ENCODE data around the gene SENP3. TPM values are rescaled to one million over a fixed set of nuclear protein-coding genes. Genes with fewer than 3 reads are reported as not detected.

Gene SENP3
- total and polyA plus RNA-seq, 2 of the 13 experiments (the other 11 are each of a cell fraction or from before 2014, with no cell fraction given) = 55.8 to 75.4 TPM

- TF ChIP-seq ZFP41 (CRISPR knock-in tag; IDR thresholded peaks at IDR 0.05; ENCODE audit: borderline replicate concordance) (peak; percentile 57; the same call in 1 of the 2 replicates), SMARCC2 (IDR thresholded peaks at IDR 0.05) (no peak), RBM22 (optimal IDR thresholded peaks at IDR 0.05; ENCODE audit: low read length) (no peak), HCFC1 (IDR thresholded peaks at IDR 0.05; ENCODE audit: low read depth, low read length) (peak; percentile 45; the same call in 1 of the 2 replicates), SP2 (CRISPR knock-in tag; IDR thresholded peaks at IDR 0.05) (peak; percentile 50; the same call in 1 of the 2 replicates), DRAP1 (CRISPR knock-in tag; IDR thresholded peaks at IDR 0.05) (peak; percentile 80), ZNF275 (CRISPR knock-in tag; IDR thresholded peaks at IDR 0.05; ENCODE audit: borderline replicate concordance) (peak; percentile 74; the same call in 1 of the 2 replicates), ZBTB10 (CRISPR knock-in tag; IDR thresholded peaks at IDR 0.05; ENCODE audit: borderline replicate concordance) (no peak), TBL1XR1 (IDR thresholded peaks at IDR 0.05; ENCODE audit: borderline replicate concordance, low read length, partially characterized antibody) (no peak), SIN3B (IDR thresholded peaks at IDR 0.05; ENCODE audit: low read length) (no peak; the same call in none of the 2 replicates), THAP8 (CRISPR knock-in tag; IDR thresholded peaks at IDR 0.05; ENCODE audit: borderline replicate concordance) (no peak), ZBTB49 (CRISPR knock-in tag; IDR thresholded peaks at IDR 0.05; ENCODE audit: borderline replicate concordance) (0 out of 2 replicates have a peak, but pooled peaks have one; percentile 41), ZNF777 (CRISPR knock-in tag; IDR thresholded peaks at IDR 0.05) (peak; percentile 70), ZNF710 (CRISPR knock-in tag; IDR thresholded peaks at IDR 0.05; ENCODE audit: borderline replicate concordance) (no peak), ZZZ3 (CRISPR knock-in tag; IDR thresholded peaks at IDR 0.05; ENCODE audit: borderline replicate concordance) (0 out of 2 replicates have a peak, but pooled peaks have one; percentile 50), ZNF282 (IDR thresholded peaks at IDR 0.05; ENCODE audit: partially characterized antibody) (no peak), ELF3 (CRISPR knock-in tag; IDR thresholded peaks at IDR 0.05) (peak; percentile 73), ZSCAN31 (CRISPR knock-in tag; IDR thresholded peaks at IDR 0.05; ENCODE audit: low read depth) (peak; percentile 27; the same call in 1 of the 2 replicates)
Measured at GRCh38 chr17:7583253-7584109, 21.8 kb downstream of the SENP3 start, which contains the start of gene MPDU1 (continued).
